ENCODE data around the gene MYO5A.

MYO5A gene

DNA sequence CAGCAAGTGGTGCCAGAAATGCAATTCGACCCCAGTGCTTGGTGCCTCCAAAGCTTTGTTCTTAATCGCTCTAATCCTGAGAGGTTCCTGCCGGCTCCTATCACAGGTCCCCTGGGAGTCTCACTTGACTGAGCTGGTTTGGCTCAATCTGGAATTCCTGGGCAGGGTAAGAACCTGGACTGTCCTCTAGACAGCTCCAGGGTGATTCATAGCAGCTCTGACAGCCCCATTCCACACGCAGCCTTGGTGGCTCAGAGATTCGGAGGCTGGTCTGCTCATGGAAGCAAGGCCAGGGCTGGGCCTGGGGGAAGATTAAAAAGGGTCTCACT is 271.0 kb downstream of the MYO5A start:
- no peaks in the 10 kb centered on the region for H3K27me3 ChIP-seq (replicated peaks; ENCODE audit: control insufficient read depth, insufficient read depth, low read length)
- H3K9ac ChIP-seq (ENCODE audit: low read length): no peak overlapping the region
- peaks cover 48% of the 10 kb centered on the region for H3K4me1 ChIP-seq (ENCODE audit: control insufficient read depth, insufficient read depth, low read length)
- no peaks in the 10 kb centered on the region for H3K9me3 ChIP-seq (ENCODE audit: control insufficient read depth, low read length)
- peak; percentile 51 for DNase-seq (ENCODE audit: low read depth)
- H3K36me3 ChIP-seq (ENCODE audit: control insufficient read depth, insufficient read depth, low read length, severe bottlenecking): no peaks in the 10 kb centered on the region
- H3K4me3 ChIP-seq (ENCODE audit: low read length): no peak overlapping the region
